Stimulated activated CD8-positive, alpha-beta memory T cell treated with anti-CD3 and anti-CD28 coated beads, Interleukin-15, amount 100 ng/mL, for 48 hours (primary cell): ENCODE measurements around the gene IQSEC1.
"Not testable (repeated sequence)": the region's sequence is repeated elsewhere in the genome, so short reads cannot be mapped to it uniquely, and the experiment has no call there.

Experiments used
- DNase-seq, 2 donors: peaks; one replicate each; pipeline ENCODE4 v3.0.0-alpha.2; 2020; ENCODE audit warnings: low read depth in 2 of 2

The IQSEC1 gene

GRCh38 chr3:12875857-12876836 lies 197.1 kb downstream of the IQSEC1 start:
- peak in 1 of 2 donors; percentile 27 for DNase-seq

- DNase-seq = no peak
These were observed 201.7 kb downstream of the IQSEC1 start for GRCh38 chr3:12871404-12871983.

GRCh38 chr3:12870942-12871341 lies 202.3 kb downstream of the IQSEC1 start:
- no peak for DNase-seq

GRCh38 chr3:12869035-12869621 lies 204.1 kb downstream of the IQSEC1 start:
- DNase-seq = no peak

GRCh38 chr3:12868039-12869034 lies 204.9 kb downstream of the IQSEC1 start:
- peak; percentile 39 to 60 for DNase-seq

- DNase-seq = no peak
These were observed 206.4 kb downstream of the IQSEC1 start for GRCh38 chr3:12866836-12867235.

GRCh38 chr3:12865271-12865670 lies 208.0 kb downstream of the IQSEC1 start:
- no peak for DNase-seq

GRCh38 chr3:12862387-12862786 lies 210.8 kb downstream of the IQSEC1 start:
- DNase-seq = no peak

- no peak for DNase-seq
These were observed 211.6 kb downstream of the IQSEC1 start for GRCh38 chr3:12861611-12862010.

GRCh38 chr3:12859840-12860239 lies 213.4 kb downstream of the IQSEC1 start:
- no peak for DNase-seq

- no peak for DNase-seq
These were observed 216.6 kb downstream of the IQSEC1 start for GRCh38 chr3:12856626-12857025.

GRCh38 chr3:12854565-12854964 lies 218.7 kb downstream of the IQSEC1 start:
- no peak for DNase-seq

- DNase-seq = not testable (repeated sequence)
These were observed 219.4 kb downstream of the IQSEC1 start for GRCh38 chr3:12853847-12854246.

- no peak for DNase-seq
These were observed 221.0 kb downstream of the IQSEC1 start for GRCh38 chr3:12852201-12852600.
